ENCODE measurements around the gene ST6GALNAC6.

Gene ST6GALNAC6

DNA sequence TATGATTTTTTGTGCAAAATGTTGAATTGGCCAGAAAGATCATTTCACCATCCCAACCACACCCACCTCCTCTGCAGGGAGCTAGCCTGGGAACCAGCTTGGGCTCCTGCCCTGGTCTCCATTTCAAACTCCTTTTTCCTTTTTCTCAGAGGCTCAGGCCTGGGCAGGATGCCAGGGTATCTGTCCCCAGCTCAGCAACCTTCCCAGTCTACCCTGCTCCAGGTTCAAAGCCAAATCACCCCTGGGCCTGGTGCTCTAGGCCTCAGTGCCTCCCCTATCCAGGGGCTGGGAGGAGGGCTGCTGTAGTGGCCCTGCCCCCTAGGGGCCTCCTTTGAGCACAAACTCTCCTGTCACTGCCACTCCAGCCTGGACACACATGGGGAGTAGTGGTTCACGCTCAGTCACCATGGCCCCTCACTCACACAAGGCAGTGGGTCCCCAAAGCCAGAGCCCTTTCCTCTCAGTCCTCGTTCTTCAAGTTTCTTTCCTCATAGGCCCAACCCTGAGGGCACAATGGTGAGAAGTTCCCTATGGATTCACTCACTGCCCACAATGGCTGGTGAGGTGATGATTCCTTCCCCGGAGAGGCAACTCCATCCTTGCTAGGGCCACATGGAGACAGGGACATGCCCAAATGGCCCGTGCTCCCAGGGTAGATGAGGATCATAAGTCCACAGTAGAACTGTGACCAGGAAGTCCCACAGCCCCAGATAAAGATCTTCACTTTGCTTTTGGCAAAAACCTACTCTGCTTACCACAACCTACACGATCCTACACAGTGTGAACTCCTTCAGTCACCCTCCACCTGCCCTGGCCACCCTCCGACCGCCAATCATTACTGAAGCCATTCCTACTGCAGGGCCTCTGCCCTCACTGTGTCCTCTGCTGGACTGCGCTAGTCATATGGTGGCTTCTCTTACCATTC is 19.0 kb upstream of the ST6GALNAC6 start:
- peak overlapping the region; percentile 73 for H3K27ac ChIP-seq (ENCODE audit: poor library complexity, severe bottlenecking)
- H3K36me3 ChIP-seq (ENCODE audit: low read depth): peaks cover 7% of the 10 kb centered on the region
- H3K27me3 ChIP-seq (ENCODE audit: insufficient read depth, poor library complexity, severe bottlenecking): no peaks in the 10 kb centered on the region
- H3K4me3 ChIP-seq (ENCODE audit: severe bottlenecking): no peak overlapping the region
- H3K9me3 ChIP-seq (ENCODE audit: severe bottlenecking): no peaks in the 10 kb centered on the region
- H3K4me1 ChIP-seq (ENCODE audit: insufficient read depth, poor library complexity, severe bottlenecking): peaks cover 33% of the 10 kb centered on the region
- no peak for ATAC-seq (ENCODE audit: low read depth)
- no peak for DNase-seq (ENCODE audit: low spot score)
- TF ChIP-seq, protein P1, sequence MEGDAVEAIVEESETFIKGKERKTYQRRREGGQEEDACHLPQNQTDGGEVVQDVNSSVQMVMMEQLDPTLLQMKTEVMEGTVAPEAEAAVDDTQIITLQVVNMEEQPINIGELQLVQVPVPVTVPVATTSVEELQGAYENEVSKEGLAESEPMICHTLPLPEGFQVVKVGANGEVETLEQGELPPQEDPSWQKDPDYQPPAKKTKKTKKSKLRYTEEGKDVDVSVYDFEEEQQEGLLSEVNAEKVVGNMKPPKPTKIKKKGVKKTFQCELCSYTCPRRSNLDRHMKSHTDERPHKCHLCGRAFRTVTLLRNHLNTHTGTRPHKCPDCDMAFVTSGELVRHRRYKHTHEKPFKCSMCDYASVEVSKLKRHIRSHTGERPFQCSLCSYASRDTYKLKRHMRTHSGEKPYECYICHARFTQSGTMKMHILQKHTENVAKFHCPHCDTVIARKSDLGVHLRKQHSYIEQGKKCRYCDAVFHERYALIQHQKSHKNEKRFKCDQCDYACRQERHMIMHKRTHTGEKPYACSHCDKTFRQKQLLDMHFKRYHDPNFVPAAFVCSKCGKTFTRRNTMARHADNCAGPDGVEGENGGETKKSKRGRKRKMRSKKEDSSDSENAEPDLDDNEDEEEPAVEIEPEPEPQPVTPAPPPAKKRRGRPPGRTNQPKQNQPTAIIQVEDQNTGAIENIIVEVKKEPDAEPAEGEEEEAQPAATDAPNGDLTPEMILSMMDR (IDR thresholded peaks at IDR 0.05; ENCODE audit: poor library complexity, severe bottlenecking): peak; percentile 6

DNA sequence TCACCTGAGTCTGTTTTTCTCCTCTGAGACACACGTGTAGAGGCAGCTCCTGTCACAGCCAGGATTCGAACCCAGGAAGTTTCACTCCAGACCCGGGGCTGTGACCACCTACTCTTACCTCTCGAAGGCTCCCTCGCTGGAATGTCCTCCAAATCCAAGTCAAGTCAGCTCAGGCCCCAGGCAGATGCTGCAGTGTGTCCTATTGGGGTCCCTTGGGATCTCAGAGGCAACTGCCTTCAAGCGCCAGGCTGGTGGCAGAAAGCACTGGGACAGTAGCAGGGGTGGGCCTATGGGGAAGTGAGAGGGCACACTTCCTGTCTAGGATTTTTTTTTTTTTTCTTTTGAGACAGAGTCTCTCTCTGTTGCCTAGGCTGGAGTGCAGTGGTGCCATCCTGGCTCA is 18.2 kb upstream of the ST6GALNAC6 start:
- Histone ChIP-seq H3K27me3 (ENCODE audit: insufficient read depth, poor library complexity, severe bottlenecking) (no peaks in the 10 kb centered on the region), H3K36me3 (ENCODE audit: low read depth) (peaks cover 11% of the 10 kb centered on the region), H3K4me1 (ENCODE audit: insufficient read depth, poor library complexity, severe bottlenecking) (peaks cover 31% of the 10 kb centered on the region), H3K4me3 (ENCODE audit: severe bottlenecking) (no peak overlapping the region), H3K9me3 (ENCODE audit: severe bottlenecking) (no peaks in the 10 kb centered on the region), H3K27ac (ENCODE audit: poor library complexity, severe bottlenecking) (peak overlapping the region; percentile 73)
- ATAC-seq (ENCODE audit: low read depth): no peak
- TF ChIP-seq, protein P1 (IDR thresholded peaks at IDR 0.05; ENCODE audit: poor library complexity, severe bottlenecking): no peak
- DNase-seq (ENCODE audit: low spot score): no peak

DNA sequence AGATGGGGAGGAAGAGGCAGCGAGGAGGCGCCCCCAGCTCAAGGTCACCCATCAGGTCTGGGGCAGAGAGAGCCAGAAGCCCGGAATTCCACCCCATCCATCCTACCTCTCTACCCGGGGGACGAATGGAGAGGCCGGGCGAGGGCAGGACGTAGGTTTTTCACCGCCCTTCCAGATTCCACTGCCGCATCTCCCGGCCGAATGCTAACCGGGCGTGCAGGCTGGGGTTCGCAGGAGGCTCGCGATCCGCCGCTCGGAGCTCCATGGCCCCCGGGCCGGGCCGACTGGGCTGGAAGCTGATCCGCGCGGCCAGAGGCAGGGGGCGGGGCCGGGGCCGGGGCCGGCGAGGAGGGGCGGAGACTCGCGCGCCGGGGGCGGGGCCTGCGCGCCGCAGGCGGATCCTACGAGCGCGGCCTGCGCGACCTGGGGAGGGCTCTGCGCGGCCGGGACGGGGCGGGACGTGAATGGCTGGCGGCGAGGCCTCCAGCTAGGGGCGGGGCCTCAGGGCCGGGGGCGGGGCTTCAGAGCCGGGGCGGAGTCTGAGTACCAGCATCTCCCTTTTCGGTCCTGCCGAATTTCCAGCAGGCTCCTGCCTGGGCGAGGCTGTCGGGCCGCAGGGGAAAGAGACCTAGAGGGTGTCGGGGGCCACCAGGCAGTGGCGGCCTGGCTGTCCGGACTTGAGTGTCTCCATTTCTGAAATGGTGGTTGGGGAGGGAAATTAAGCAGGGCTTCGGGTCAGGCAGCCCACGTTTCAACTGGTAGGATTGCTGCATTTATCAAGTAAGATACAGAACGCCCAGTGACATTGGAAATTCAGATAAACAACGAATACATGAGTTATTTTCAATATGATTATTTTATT is 17.5 kb upstream of the ST6GALNAC6 start, which contains the start of gene ST6GALNAC4:
ST6GALNAC4 (minus strand) TSS at position 322 of the 862 bp plus-strand sequence. CDS start 622 bp downstream, outside the sequence.
- Histone ChIP-seq H3K4me3 (ENCODE audit: severe bottlenecking) (peak within 1 kb of the TSS; percentile 46), H3K9me3 (ENCODE audit: severe bottlenecking) (no peaks in the 10 kb centered on the region), H3K36me3 (ENCODE audit: low read depth) (peaks cover 12% of the 10 kb centered on the region), H3K4me1 (ENCODE audit: insufficient read depth, poor library complexity, severe bottlenecking) (peaks cover 31% of the 10 kb centered on the region), H3K27me3 (ENCODE audit: insufficient read depth, poor library complexity, severe bottlenecking) (no peaks in the 10 kb centered on the region), H3K27ac (ENCODE audit: poor library complexity, severe bottlenecking) (peak within 1 kb of the TSS; percentile 73)
- ATAC-seq (ENCODE audit: low read depth) (peak; percentile 65), DNase-seq (ENCODE audit: low spot score) (no peak)
- TF ChIP-seq, protein P1 (IDR thresholded peaks at IDR 0.05; ENCODE audit: poor library complexity, severe bottlenecking): no peak

DNA sequence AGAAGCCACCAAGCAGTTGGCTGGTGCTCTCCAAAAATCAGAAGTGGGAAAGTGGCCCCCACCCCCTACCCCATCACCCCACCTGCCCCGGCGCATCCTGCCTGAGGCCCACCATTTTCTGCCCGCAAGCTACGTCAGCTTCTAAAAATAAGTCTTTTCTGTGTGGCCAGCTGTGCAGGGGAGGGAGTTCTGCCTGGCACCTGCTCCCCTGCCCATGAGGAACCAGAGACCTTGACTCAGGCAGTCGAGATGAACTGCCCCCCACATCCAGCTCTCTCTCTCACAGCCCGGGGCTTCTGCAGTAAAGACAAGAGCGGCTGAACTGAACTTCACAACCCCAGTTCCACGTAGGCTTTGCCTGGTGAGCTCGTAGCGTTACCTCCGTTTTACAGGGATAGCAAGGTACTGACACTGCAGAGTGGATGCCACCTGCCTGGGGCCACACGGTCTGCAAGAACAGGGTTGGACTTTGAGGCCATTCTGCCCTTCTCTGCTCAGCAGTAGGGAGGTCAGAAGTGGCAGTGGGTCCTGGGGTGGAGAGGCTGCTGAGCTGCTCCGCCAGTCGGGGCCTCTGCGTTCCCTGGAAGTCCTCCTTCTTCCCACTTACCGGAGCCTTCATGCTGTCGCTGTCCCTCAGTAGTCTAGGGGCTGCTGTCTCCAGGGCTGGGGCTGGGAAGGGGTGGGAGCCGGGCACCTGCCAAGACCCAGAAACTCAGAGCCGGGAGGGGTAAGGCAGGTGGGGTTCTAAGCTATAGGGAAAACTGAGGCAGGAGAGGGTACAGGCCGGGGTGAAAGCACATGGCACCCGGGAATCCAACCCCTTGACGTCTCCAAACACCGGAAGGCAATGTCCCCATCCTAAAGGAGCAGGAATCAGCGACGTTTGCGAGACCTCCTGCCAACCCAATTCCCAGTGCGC is 16.7 kb upstream of the ST6GALNAC6 start:
- Histone ChIP-seq H3K9me3 (ENCODE audit: severe bottlenecking) (no peaks in the 10 kb centered on the region), H3K4me3 (ENCODE audit: severe bottlenecking) (peak overlapping the region; percentile 46), H3K4me1 (ENCODE audit: insufficient read depth, poor library complexity, severe bottlenecking) (peaks cover 31% of the 10 kb centered on the region), H3K27me3 (ENCODE audit: insufficient read depth, poor library complexity, severe bottlenecking) (no peaks in the 10 kb centered on the region), H3K27ac (ENCODE audit: poor library complexity, severe bottlenecking) (no peak overlapping the region), H3K36me3 (ENCODE audit: low read depth) (peaks cover 19% of the 10 kb centered on the region)
- DNase-seq (ENCODE audit: low spot score): no peak
- TF ChIP-seq, protein P1 (IDR thresholded peaks at IDR 0.05; ENCODE audit: poor library complexity, severe bottlenecking): no peak
- ATAC-seq (ENCODE audit: low read depth): no peak
